ENCODE data around the gene KRTAP9-9.
"Not testable (repeated sequence)": the region's sequence is repeated elsewhere in the genome, so short reads cannot be mapped to it uniquely, and the experiment has no call there.

The KRTAP9-9 gene

GRCh38 chr17:41258406-41258805, 3.2 kb downstream of the KRTAP9-9 start:
- Histone ChIP-seq H3K9me3 (ENCODE audit: low read depth, low read length) (no peaks in the 10 kb centered on the region), H3K4me3 (no peak overlapping the region), H3K27ac (no peak overlapping the region), H3K36me3 (ENCODE audit: insufficient read depth, low read length) (no peaks in the 10 kb centered on the region), H3K9ac (ENCODE audit: insufficient read length) (no peak overlapping the region)
- TF ChIP-seq EZH2 (IDR thresholded peaks at IDR 0.05) (no peak), FOXP2 (optimal IDR thresholded peaks at IDR 0.05; ENCODE audit: control extremely low read depth, extremely low read length, insufficient read depth) (no peak), POLR2AphosphoS5 (IDR thresholded peaks at IDR 0.05; ENCODE audit: borderline replicate concordance, low read depth, low read length) (no peak)
- no peak for DNase-seq (ENCODE audit: low read depth, low spot score)

- Histone ChIP-seq H3K4me3 (no peak overlapping the region), H3K9me3 (ENCODE audit: low read depth, low read length) (no peaks in the 10 kb centered on the region), H3K27ac (no peak overlapping the region), H3K9ac (ENCODE audit: insufficient read length) (no peak overlapping the region), H3K36me3 (ENCODE audit: insufficient read depth, low read length) (no peaks in the 10 kb centered on the region)
- TF ChIP-seq EZH2 (IDR thresholded peaks at IDR 0.05) (no peak), FOXP2 (optimal IDR thresholded peaks at IDR 0.05; ENCODE audit: control extremely low read depth, extremely low read length, insufficient read depth) (no peak), POLR2AphosphoS5 (IDR thresholded peaks at IDR 0.05; ENCODE audit: borderline replicate concordance, low read depth, low read length) (no peak)
- no peak for DNase-seq (ENCODE audit: low read depth, low spot score)
Observed at GRCh38 chr17:41263212-41263611, 8.0 kb downstream of the KRTAP9-9 start.

- Histone ChIP-seq H3K27ac (no peak overlapping the region), H3K36me3 (ENCODE audit: insufficient read depth, low read length) (no peaks in the 10 kb centered on the region), H3K9ac (ENCODE audit: insufficient read length) (no peak overlapping the region), H3K4me3 (no peak overlapping the region), H3K9me3 (ENCODE audit: low read depth, low read length) (no peaks in the 10 kb centered on the region)
- TF ChIP-seq EZH2 (IDR thresholded peaks at IDR 0.05) (no peak), FOXP2 (optimal IDR thresholded peaks at IDR 0.05; ENCODE audit: control extremely low read depth, extremely low read length, insufficient read depth) (no peak), POLR2AphosphoS5 (IDR thresholded peaks at IDR 0.05; ENCODE audit: borderline replicate concordance, low read depth, low read length) (no peak)
- DNase-seq (ENCODE audit: low read depth, low spot score), result no peak
Observed at GRCh38 chr17:41264599-41264998, 9.4 kb downstream of the KRTAP9-9 start.

GRCh38 chr17:41265078-41265477, 9.9 kb downstream of the KRTAP9-9 start, which contains the start of gene KRTAP9-6:
TSS of gene KRTAP9-6 (plus strand) at chr17:41265378. CDS start at chr17:41265378, 0 bp downstream.
- H3K36me3 ChIP-seq (ENCODE audit: insufficient read depth, low read length), result no peaks in the 10 kb centered on the region
- H3K9me3 ChIP-seq (ENCODE audit: low read depth, low read length), result no peaks in the 10 kb centered on the region
- no peak within 1 kb of the TSS for H3K27ac ChIP-seq
- H3K4me3 ChIP-seq, result no peak within 1 kb of the TSS
- H3K9ac ChIP-seq (ENCODE audit: insufficient read length), result no peak within 1 kb of the TSS
- no peak for DNase-seq (ENCODE audit: low read depth, low spot score)
- TF ChIP-seq POLR2AphosphoS5 (IDR thresholded peaks at IDR 0.05; ENCODE audit: borderline replicate concordance, low read depth, low read length), result no peak
- no peak for TF ChIP-seq FOXP2 (optimal IDR thresholded peaks at IDR 0.05; ENCODE audit: control extremely low read depth, extremely low read length, insufficient read depth)
- TF ChIP-seq EZH2 (IDR thresholded peaks at IDR 0.05), result no peak

- Histone ChIP-seq H3K9me3 (ENCODE audit: low read depth, low read length) (no peaks in the 10 kb centered on the region), H3K36me3 (ENCODE audit: insufficient read depth, low read length) (no peaks in the 10 kb centered on the region), H3K4me3 (no peak overlapping the region), H3K9ac (ENCODE audit: insufficient read length) (no peak overlapping the region), H3K27ac (no peak overlapping the region)
- TF ChIP-seq EZH2 (IDR thresholded peaks at IDR 0.05), result no peak
- no peak for TF ChIP-seq FOXP2 (optimal IDR thresholded peaks at IDR 0.05; ENCODE audit: control extremely low read depth, extremely low read length, insufficient read depth)
- TF ChIP-seq POLR2AphosphoS5 (IDR thresholded peaks at IDR 0.05; ENCODE audit: borderline replicate concordance, low read depth, low read length), result no peak
- no peak for DNase-seq (ENCODE audit: low read depth, low spot score)
Observed at GRCh38 chr17:41267711-41268110, 12.5 kb downstream of the KRTAP9-9 start.

- not testable (repeated sequence) for H3K27ac ChIP-seq; H3K9me3 ChIP-seq (ENCODE audit: low read depth, low read length); DNase-seq (ENCODE audit: low read depth, low spot score); H3K36me3 ChIP-seq (ENCODE audit: insufficient read depth, low read length); H3K4me3 ChIP-seq; H3K9ac ChIP-seq (ENCODE audit: insufficient read length)
Observed at GRCh38 chr17:41271323-41271722, 16.1 kb downstream of the KRTAP9-9 start.

GRCh38 chr17:41271858-41272257, 16.7 kb downstream of the KRTAP9-9 start:
- DNase-seq (ENCODE audit: low read depth, low spot score), result no peak
- TF ChIP-seq FOXP2 (optimal IDR thresholded peaks at IDR 0.05; ENCODE audit: control extremely low read depth, extremely low read length, insufficient read depth), result no peak
- no peak for TF ChIP-seq EZH2 (IDR thresholded peaks at IDR 0.05)
- TF ChIP-seq POLR2AphosphoS5 (IDR thresholded peaks at IDR 0.05; ENCODE audit: borderline replicate concordance, low read depth, low read length), result no peak
- H3K9me3 ChIP-seq (ENCODE audit: low read depth, low read length), result no peaks in the 10 kb centered on the region
- H3K36me3 ChIP-seq (ENCODE audit: insufficient read depth, low read length), result no peaks in the 10 kb centered on the region
- H3K27ac ChIP-seq, result no peak overlapping the region
- no peak overlapping the region for H3K9ac ChIP-seq (ENCODE audit: insufficient read length)
- no peak overlapping the region for H3K4me3 ChIP-seq

GRCh38 chr17:41275648-41276190, 20.5 kb downstream of the KRTAP9-9 start, which contains the start of gene KRTAP9-7:
TSS of gene KRTAP9-7 (plus strand) at chr17:41275698. CDS start at chr17:41275698, 0 bp downstream.
- not testable (repeated sequence) for H3K36me3 ChIP-seq (ENCODE audit: insufficient read depth, low read length); H3K4me3 ChIP-seq; H3K9ac ChIP-seq (ENCODE audit: insufficient read length); H3K27ac ChIP-seq; DNase-seq (ENCODE audit: low read depth, low spot score); H3K9me3 ChIP-seq (ENCODE audit: low read depth, low read length)

GRCh38 chr17:41278176-41278955, 23.2 kb downstream of the KRTAP9-9 start:
- Histone ChIP-seq H3K36me3 (ENCODE audit: insufficient read depth, low read length) (no peaks in the 10 kb centered on the region), H3K9ac (ENCODE audit: insufficient read length) (no peak overlapping the region), H3K9me3 (ENCODE audit: low read depth, low read length) (no peaks in the 10 kb centered on the region), H3K27ac (no peak overlapping the region), H3K4me3 (no peak overlapping the region)
- no peak for DNase-seq (ENCODE audit: low read depth, low spot score)
- TF ChIP-seq FOXP2 (optimal IDR thresholded peaks at IDR 0.05; ENCODE audit: control extremely low read depth, extremely low read length, insufficient read depth) (no peak), EZH2 (IDR thresholded peaks at IDR 0.05) (no peak), POLR2AphosphoS5 (IDR thresholded peaks at IDR 0.05; ENCODE audit: borderline replicate concordance, low read depth, low read length) (no peak)

All from SK-N-MC (cell line).